Lower leg skin (tissue), 3 donors: Measurements from ENCODE around the gene CHAC1.

Experiments used
- CTCF ChIP-seq, 3 donors: fragments of 450-650 bp; IDR thresholded peaks; one replicate each; pipeline ENCODE4 v1.5.1; 2016; ENCODE audit warnings: antibody characterized with exemption in 3 of 3, mild to moderate bottlenecking in 3 of 3, moderate library complexity in 2 of 3
- POLR2A ChIP-seq, 2 donors: fragments of 450-650 bp; IDR thresholded peaks; one replicate each; pipeline ENCODE4 v1.6.1; 2016 to 2017; ENCODE audit warnings: antibody characterized with exemption in 2 of 2, mild to moderate bottlenecking in 1 of 2, moderate library complexity in 1 of 2

GRCh38 chr15:40926659-40927494 lies 26.4 kb upstream of the CHAC1 start:
- no peak for TF ChIP-seq CTCF (IDR thresholded peaks at IDR 0.05)
- TF ChIP-seq POLR2A (IDR thresholded peaks at IDR 0.05) = no peak
